ENCODE data around the gene ERBIN.
"Not testable (repeated sequence)": the region's sequence is repeated elsewhere in the genome, so short reads cannot be mapped to it uniquely, and the experiment has no call there.

The ERBIN gene

DNA sequence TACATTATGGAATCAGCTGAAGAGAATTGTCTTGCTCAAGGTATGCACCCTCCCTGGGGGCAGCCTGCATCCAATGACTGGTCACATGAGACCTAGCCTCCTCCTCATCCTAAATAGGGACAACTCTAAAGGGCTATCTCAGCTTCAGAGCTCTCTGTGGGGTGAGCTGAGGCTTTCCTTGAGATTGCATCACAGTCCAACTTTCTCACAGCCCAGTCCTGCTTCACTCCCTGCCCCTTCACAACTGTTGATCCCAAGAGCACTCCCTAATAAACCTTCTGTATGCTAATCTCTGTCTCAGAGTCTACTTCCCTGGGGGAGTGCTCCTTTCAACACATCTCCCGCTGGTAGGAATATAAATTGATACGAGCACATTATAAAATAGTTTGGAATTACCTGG, 44.1 kb upstream of the ERBIN start:
- no CpG with 5 or more reads among the region's 2 CpGs for WGBS (ENCODE audit: extremely low coverage, insufficient coverage, insufficient read length)
- no peak overlapping the region for H3K4me3 ChIP-seq (ENCODE audit: low read depth, low read length)
- no peaks in the 10 kb centered on the region for H3K27me3 ChIP-seq (ENCODE audit: insufficient read depth, low read length)

DNA sequence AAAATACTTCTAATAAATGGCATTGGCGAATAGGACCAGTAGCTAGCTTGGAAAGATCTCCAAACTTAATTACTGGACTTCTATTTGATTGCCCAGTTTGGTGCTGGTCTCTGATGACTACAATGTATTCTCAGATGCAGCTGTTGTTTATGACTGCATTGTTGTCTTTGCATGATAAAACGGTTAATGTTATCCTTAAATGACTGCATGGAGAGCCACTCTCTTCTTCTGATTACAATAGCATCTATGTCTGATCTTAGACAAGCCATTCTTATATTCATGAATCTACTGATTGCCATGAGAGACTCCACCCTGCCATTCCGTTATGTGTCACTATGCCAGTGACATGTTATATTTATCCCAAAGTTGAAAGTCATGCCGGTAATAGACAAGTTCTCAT, 42.9 kb upstream of the ERBIN start:
- no peaks in the 10 kb centered on the region for H3K36me3 ChIP-seq (ENCODE audit: control insufficient read depth in 1 of 2, insufficient read depth in 2 of 2, low read length in 2 of 2)
- DNase-seq: no peak

More for the DNA sequence above, 44.1 kb upstream of the ERBIN start:
- Histone ChIP-seq H3K14ac (ENCODE audit: low read length) (no peak overlapping the region), H4K8ac (ENCODE audit: low read depth, low read length) (no peak overlapping the region), H3K9me3 (ENCODE audit: insufficient read depth, low read depth, low read length) (no peaks in the 10 kb centered on the region), H3K9ac (ENCODE audit: low read length) (no peak overlapping the region), H3K4me2 (ENCODE audit: low read length) (no peak overlapping the region), H2BK5ac (ENCODE audit: low read depth, low read length, poor library complexity) (no peak overlapping the region), H3K18ac (ENCODE audit: low read length) (no peak overlapping the region), H2AFZ (ENCODE audit: insufficient read depth, low read length, poor library complexity) (no peak overlapping the region), H3K79me1 (ENCODE audit: low read length) (peaks cover 3% of the 10 kb centered on the region), H3K4me1 (ENCODE audit: control insufficient read depth in 1 of 2, insufficient read depth in 2 of 2, low read length in 2 of 2) (peaks cover 0 to 4% of the 10 kb centered on the region in 2 experiments), H2BK12ac (ENCODE audit: low read length) (no peak overlapping the region), H3K23ac (ENCODE audit: low read length) (no peak overlapping the region), H4K12ac (ENCODE audit: low read depth, low read length) (no peak overlapping the region), H2AK5ac (ENCODE audit: low read length) (no peak overlapping the region), H3K4ac (ENCODE audit: low read depth, low read length) (no peak overlapping the region), H2BK120ac (ENCODE audit: insufficient read depth, low read length, poor library complexity) (no peak overlapping the region), H3K27ac (ENCODE audit: low read depth, low read length) (no peak overlapping the region), H4K91ac (ENCODE audit: low read depth, low read length) (no peak overlapping the region), H3K36me3 (ENCODE audit: control insufficient read depth in 1 of 2, insufficient read depth in 2 of 2, low read length in 2 of 2) (no peaks in the 10 kb centered on the region), H3K79me2 (ENCODE audit: control insufficient read depth, insufficient read depth, low read length, poor library complexity) (no peaks in the 10 kb centered on the region)
- DNase-seq: peak; percentile 25 to 43

DNA sequence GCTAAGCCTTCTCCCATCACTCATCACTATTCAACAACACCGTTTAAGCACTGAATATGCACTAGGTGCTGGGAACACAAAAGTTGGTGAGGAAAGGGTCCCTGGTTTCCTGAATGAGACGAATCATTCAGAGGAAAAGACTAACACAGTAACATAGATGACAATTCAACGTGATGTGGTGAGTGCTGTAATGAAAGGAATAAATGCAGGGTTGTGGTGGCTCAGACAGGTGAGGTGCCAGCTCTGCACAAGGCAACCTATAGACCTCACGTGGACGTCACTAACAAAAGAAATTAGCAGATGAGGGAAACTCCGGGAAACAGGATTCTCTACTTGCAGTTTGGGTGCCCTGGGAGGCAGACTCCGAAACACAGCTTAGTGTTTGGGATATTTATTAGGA, 40.0 kb upstream of the ERBIN start:
- H2BK12ac ChIP-seq (ENCODE audit: low read length): no peak overlapping the region
- peaks cover 3% of the 10 kb centered on the region for H3K79me1 ChIP-seq (ENCODE audit: low read length)
- H2BK5ac ChIP-seq (ENCODE audit: low read depth, low read length, poor library complexity): peak overlapping the region; percentile 24
- peak overlapping the region; percentile 32 for H4K91ac ChIP-seq (ENCODE audit: low read depth, low read length)
- H2BK120ac ChIP-seq (ENCODE audit: insufficient read depth, low read length, poor library complexity): no peak overlapping the region
- H2AK5ac ChIP-seq (ENCODE audit: low read length): no peak overlapping the region
- H3K79me2 ChIP-seq (ENCODE audit: control insufficient read depth, insufficient read depth, low read length, poor library complexity): no peaks in the 10 kb centered on the region
- H2AFZ ChIP-seq (ENCODE audit: insufficient read depth, low read length, poor library complexity): no peak overlapping the region
- H3K27me3 ChIP-seq (ENCODE audit: insufficient read depth, low read length): no peaks in the 10 kb centered on the region
- no peak overlapping the region for H3K4me3 ChIP-seq (ENCODE audit: low read depth, low read length)
- peak in 1 of 2 donors; percentile 18 for DNase-seq
- no peak overlapping the region for H3K18ac ChIP-seq (ENCODE audit: low read length)
- H3K36me3 ChIP-seq (ENCODE audit: control insufficient read depth in 1 of 2, insufficient read depth in 2 of 2, low read length in 2 of 2): no peaks in the 10 kb centered on the region
- H3K14ac ChIP-seq (ENCODE audit: low read length): peak overlapping the region; percentile 18
- no peak overlapping the region for H3K4ac ChIP-seq (ENCODE audit: low read depth, low read length)
- H3K27ac ChIP-seq (ENCODE audit: low read depth, low read length): no peak overlapping the region
- no peak overlapping the region for H4K12ac ChIP-seq (ENCODE audit: low read depth, low read length)
- peak overlapping the region; percentile 29 for H3K23ac ChIP-seq (ENCODE audit: low read length)
- WGBS (ENCODE audit: extremely low coverage, insufficient coverage, insufficient read length): no CpG with 5 or more reads among the region's 7 CpGs
- H3K4me2 ChIP-seq (ENCODE audit: low read length): no peak overlapping the region
- no peaks in the 10 kb centered on the region for H3K9me3 ChIP-seq (ENCODE audit: insufficient read depth, low read depth, low read length)
- peaks cover 0 to 4% of the 10 kb centered on the region in 2 experiments for H3K4me1 ChIP-seq (ENCODE audit: control insufficient read depth in 1 of 2, insufficient read depth in 2 of 2, low read length in 2 of 2)
- no peak overlapping the region for H3K9ac ChIP-seq (ENCODE audit: low read length)
- no peak overlapping the region for H4K8ac ChIP-seq (ENCODE audit: low read depth, low read length)

More for the DNA sequence above, 42.9 kb upstream of the ERBIN start:
- no peak overlapping the region for H2BK12ac ChIP-seq (ENCODE audit: low read length)
- H4K8ac ChIP-seq (ENCODE audit: low read depth, low read length): no peak overlapping the region
- WGBS (ENCODE audit: extremely low coverage, insufficient coverage, insufficient read length): no CpG with 5 or more reads among the region's 4 CpGs
- no peaks in the 10 kb centered on the region for H3K27me3 ChIP-seq (ENCODE audit: insufficient read depth, low read length)
- H2AFZ ChIP-seq (ENCODE audit: insufficient read depth, low read length, poor library complexity): no peak overlapping the region
- no peak overlapping the region for H3K23ac ChIP-seq (ENCODE audit: low read length)
- H2AK5ac ChIP-seq (ENCODE audit: low read length): no peak overlapping the region
- H3K9me3 ChIP-seq (ENCODE audit: insufficient read depth, low read depth, low read length): no peaks in the 10 kb centered on the region
- no peak overlapping the region for H2BK120ac ChIP-seq (ENCODE audit: insufficient read depth, low read length, poor library complexity)
- no peaks in the 10 kb centered on the region for H3K79me2 ChIP-seq (ENCODE audit: control insufficient read depth, insufficient read depth, low read length, poor library complexity)
- H3K4me3 ChIP-seq (ENCODE audit: low read depth, low read length): no peak overlapping the region
- no peak overlapping the region for H3K14ac ChIP-seq (ENCODE audit: low read length)
- peaks cover 3% of the 10 kb centered on the region for H3K79me1 ChIP-seq (ENCODE audit: low read length)
- no peak overlapping the region for H2BK5ac ChIP-seq (ENCODE audit: low read depth, low read length, poor library complexity)
- H3K4me2 ChIP-seq (ENCODE audit: low read length): no peak overlapping the region
- peaks cover 0 to 4% of the 10 kb centered on the region in 2 experiments for H3K4me1 ChIP-seq (ENCODE audit: control insufficient read depth in 1 of 2, insufficient read depth in 2 of 2, low read length in 2 of 2)
- H3K4ac ChIP-seq (ENCODE audit: low read depth, low read length): no peak overlapping the region
- H3K18ac ChIP-seq (ENCODE audit: low read length): no peak overlapping the region
- no peak overlapping the region for H4K91ac ChIP-seq (ENCODE audit: low read depth, low read length)
- no peak overlapping the region for H3K27ac ChIP-seq (ENCODE audit: low read depth, low read length)
- no peak overlapping the region for H3K9ac ChIP-seq (ENCODE audit: low read length)
- no peak overlapping the region for H4K12ac ChIP-seq (ENCODE audit: low read depth, low read length)

DNA sequence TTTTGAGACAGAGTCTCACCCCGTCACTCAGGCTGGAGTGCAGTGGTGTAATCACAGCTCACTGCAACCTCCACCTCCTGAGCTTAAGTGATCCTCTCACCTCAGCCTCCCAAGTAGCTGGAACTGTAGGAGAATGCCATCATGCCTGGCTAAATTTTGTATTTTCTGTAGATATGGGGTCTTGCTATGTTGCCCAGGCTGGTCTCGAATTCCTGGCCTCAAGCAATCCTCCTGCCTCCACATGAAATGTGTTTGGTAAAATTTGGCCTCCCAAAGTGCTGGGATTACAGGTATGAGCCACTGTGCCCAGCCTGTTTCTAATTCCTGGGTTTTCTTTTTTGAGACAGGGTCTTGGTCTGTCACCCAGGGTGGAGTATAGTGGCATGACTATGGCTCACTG, 34.4 kb upstream of the ERBIN start:
- H2BK5ac ChIP-seq (ENCODE audit: low read depth, low read length, poor library complexity); H4K12ac ChIP-seq (ENCODE audit: low read depth, low read length); H2BK12ac ChIP-seq (ENCODE audit: low read length); H3K4me1 ChIP-seq (ENCODE audit: control insufficient read depth in 1 of 2, insufficient read depth in 2 of 2, low read length in 2 of 2); H3K79me2 ChIP-seq (ENCODE audit: control insufficient read depth, insufficient read depth, low read length, poor library complexity); H4K91ac ChIP-seq (ENCODE audit: low read depth, low read length); H4K8ac ChIP-seq (ENCODE audit: low read depth, low read length); H3K27me3 ChIP-seq (ENCODE audit: insufficient read depth, low read length); H3K27ac ChIP-seq (ENCODE audit: low read depth, low read length); H2BK120ac ChIP-seq (ENCODE audit: insufficient read depth, low read length, poor library complexity); H3K4me3 ChIP-seq (ENCODE audit: low read depth, low read length); H3K23ac ChIP-seq (ENCODE audit: low read length); H2AK5ac ChIP-seq (ENCODE audit: low read length); DNase-seq; H3K79me1 ChIP-seq (ENCODE audit: low read length); H2AFZ ChIP-seq (ENCODE audit: insufficient read depth, low read length, poor library complexity); H3K14ac ChIP-seq (ENCODE audit: low read length); H3K9ac ChIP-seq (ENCODE audit: low read length); H3K4me2 ChIP-seq (ENCODE audit: low read length); H3K18ac ChIP-seq (ENCODE audit: low read length); H3K4ac ChIP-seq (ENCODE audit: low read depth, low read length); H3K36me3 ChIP-seq (ENCODE audit: control insufficient read depth in 1 of 2, insufficient read depth in 2 of 2, low read length in 2 of 2); H3K9me3 ChIP-seq (ENCODE audit: insufficient read depth, low read depth, low read length): not testable (repeated sequence)
- WGBS (ENCODE audit: extremely low coverage, insufficient coverage, insufficient read length): no CpG with 5 or more reads among the region's 2 CpGs
